ENCODE results near the gene HSD11B2.
A peak's percentile ranks its signal among the peaks of the same experiment; 100 is the strongest.

Gene HSD11B2

DNA sequence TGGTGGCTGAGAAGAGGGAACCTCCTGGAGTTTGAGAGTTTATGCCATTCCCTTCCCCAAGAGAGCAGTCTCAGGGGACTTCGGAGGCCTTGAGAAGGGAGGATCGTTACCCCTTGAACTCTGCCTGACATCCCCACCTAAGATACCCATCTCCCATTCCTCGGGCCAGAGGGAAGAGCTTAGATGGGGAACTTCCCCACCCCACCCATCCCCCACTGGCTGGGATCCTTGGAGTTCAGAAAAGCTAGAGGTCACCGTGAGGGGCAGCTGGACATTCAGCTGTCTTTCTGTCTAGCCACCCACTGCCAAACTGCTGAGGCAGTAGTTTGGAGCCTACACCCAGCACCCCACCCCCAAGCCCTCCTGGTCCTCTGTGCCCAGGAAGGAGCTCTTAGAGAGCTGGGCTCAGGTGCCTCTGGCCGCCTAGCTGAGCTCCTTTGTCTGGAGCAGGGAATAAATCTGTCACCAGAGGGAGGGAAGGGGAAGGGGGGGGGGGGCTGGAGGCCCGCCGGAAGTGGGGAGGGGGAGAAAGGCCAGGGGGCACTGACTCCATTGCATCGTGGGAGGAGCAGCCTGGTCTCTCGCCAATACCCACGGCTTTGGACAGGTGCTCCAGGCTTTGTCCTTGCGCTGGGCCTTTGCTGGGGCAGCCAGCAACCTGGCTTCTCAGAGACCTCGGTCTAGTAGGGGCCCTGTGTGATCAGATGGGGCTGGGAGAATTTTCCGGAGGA lies 1.0 kb downstream of the HSD11B2 start:
- Histone ChIP-seq H3K9me3 (ENCODE audit: control insufficient read depth, insufficient read depth, low read depth, low read length) (no peaks in the 10 kb centered on the region), H3K27ac (ENCODE audit: extremely low read depth, low read depth, low read length) (no peak overlapping the region), H3K36me3 (ENCODE audit: control insufficient read depth in 2 of 2, insufficient read depth in 1 of 2, low read length in 2 of 2) (peaks cover 0 to 10% of the 10 kb centered on the region in 2 experiments; a peak in 1 of 3 replicates), H3K4me1 (ENCODE audit: control insufficient read depth, insufficient read depth, low read length) (no peaks in the 10 kb centered on the region; the same call in 1 of the 2 replicates), H3K4me3 (ENCODE audit: low read depth, low read length) (no peak overlapping the region)
- ChIA-PET CTCF (interaction anchor here (0.6 to 0.7 kb wide), 3 partner anchors 36 to 564 kb away, joined by 3 read pairs; no protein-coding TSS in a partner anchor), POLR2A (interaction anchor here (0.6 to 1.2 kb wide), 5 partner anchors 10 to 34 kb away, joined by 3 to 6 read pairs (median 5); no protein-coding TSS in a partner anchor)
- no peak for TF ChIP-seq ZNF174 (tag by site-specific recombination; IDR thresholded peaks at IDR 0.05)
- TF ChIP-seq, protein P1, sequence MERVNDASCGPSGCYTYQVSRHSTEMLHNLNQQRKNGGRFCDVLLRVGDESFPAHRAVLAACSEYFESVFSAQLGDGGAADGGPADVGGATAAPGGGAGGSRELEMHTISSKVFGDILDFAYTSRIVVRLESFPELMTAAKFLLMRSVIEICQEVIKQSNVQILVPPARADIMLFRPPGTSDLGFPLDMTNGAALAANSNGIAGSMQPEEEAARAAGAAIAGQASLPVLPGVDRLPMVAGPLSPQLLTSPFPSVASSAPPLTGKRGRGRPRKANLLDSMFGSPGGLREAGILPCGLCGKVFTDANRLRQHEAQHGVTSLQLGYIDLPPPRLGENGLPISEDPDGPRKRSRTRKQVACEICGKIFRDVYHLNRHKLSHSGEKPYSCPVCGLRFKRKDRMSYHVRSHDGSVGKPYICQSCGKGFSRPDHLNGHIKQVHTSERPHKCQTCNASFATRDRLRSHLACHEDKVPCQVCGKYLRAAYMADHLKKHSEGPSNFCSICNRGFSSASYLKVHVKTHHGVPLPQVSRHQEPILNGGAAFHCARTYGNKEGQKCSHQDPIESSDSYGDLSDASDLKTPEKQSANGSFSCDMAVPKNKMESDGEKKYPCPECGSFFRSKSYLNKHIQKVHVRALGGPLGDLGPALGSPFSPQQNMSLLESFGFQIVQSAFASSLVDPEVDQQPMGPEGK (tag by site-specific recombination; IDR thresholded peaks at IDR 0.05): 0 out of 2 replicates have a peak, but pooled peaks have one; percentile 6
- TF ChIP-seq, protein P2, sequence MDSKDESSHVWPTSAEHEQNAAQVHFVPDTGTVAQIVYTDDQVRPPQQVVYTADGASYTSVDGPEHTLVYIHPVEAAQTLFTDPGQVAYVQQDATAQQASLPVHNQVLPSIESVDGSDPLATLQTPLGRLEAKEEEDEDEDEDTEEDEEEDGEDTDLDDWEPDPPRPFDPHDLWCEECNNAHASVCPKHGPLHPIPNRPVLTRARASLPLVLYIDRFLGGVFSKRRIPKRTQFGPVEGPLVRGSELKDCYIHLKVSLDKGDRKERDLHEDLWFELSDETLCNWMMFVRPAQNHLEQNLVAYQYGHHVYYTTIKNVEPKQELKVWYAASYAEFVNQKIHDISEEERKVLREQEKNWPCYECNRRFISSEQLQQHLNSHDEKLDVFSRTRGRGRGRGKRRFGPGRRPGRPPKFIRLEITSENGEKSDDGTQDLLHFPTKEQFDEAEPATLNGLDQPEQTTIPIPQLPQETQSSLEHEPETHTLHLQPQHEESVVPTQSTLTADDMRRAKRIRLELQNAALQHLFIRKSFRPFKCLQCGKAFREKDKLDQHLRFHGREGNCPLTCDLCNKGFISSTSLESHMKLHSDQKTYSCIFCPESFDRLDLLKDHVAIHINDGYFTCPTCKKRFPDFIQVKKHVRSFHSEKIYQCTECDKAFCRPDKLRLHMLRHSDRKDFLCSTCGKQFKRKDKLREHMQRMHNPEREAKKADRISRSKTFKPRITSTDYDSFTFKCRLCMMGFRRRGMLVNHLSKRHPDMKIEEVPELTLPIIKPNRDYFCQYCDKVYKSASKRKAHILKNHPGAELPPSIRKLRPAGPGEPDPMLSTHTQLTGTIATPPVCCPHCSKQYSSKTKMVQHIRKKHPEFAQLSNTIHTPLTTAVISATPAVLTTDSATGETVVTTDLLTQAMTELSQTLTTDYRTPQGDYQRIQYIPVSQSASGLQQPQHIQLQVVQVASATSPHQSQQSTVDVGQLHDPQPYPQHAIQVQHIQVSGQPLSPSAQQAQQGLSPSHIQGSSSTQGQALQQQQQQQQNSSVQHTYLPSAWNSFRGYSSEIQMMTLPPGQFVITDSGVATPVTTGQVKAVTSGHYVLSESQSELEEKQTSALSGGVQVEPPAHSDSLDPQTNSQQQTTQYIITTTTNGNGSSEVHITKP (tag by site-specific recombination; IDR thresholded peaks at IDR 0.05): peak; percentile 32; the same call in 1 of the 2 replicates
- no peak for TF ChIP-seq FEZF1 (tag by site-specific recombination; IDR thresholded peaks at IDR 0.05)
- no peak for TF ChIP-seq ZNF248 (tag by site-specific recombination; IDR thresholded peaks at IDR 0.05)
- TF ChIP-seq MYNN (tag by site-specific recombination; IDR thresholded peaks at IDR 0.05; ENCODE audit: borderline replicate concordance): no peak
- no peak for TF ChIP-seq BCL11A (tag by site-specific recombination; IDR thresholded peaks at IDR 0.05; ENCODE audit: low read depth)
- TF ChIP-seq, protein P3, sequence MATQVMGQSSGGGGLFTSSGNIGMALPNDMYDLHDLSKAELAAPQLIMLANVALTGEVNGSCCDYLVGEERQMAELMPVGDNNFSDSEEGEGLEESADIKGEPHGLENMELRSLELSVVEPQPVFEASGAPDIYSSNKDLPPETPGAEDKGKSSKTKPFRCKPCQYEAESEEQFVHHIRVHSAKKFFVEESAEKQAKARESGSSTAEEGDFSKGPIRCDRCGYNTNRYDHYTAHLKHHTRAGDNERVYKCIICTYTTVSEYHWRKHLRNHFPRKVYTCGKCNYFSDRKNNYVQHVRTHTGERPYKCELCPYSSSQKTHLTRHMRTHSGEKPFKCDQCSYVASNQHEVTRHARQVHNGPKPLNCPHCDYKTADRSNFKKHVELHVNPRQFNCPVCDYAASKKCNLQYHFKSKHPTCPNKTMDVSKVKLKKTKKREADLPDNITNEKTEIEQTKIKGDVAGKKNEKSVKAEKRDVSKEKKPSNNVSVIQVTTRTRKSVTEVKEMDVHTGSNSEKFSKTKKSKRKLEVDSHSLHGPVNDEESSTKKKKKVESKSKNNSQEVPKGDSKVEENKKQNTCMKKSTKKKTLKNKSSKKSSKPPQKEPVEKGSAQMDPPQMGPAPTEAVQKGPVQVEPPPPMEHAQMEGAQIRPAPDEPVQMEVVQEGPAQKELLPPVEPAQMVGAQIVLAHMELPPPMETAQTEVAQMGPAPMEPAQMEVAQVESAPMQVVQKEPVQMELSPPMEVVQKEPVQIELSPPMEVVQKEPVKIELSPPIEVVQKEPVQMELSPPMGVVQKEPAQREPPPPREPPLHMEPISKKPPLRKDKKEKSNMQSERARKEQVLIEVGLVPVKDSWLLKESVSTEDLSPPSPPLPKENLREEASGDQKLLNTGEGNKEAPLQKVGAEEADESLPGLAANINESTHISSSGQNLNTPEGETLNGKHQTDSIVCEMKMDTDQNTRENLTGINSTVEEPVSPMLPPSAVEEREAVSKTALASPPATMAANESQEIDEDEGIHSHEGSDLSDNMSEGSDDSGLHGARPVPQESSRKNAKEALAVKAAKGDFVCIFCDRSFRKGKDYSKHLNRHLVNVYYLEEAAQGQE (tag by site-specific recombination; IDR thresholded peaks at IDR 0.05): no peak
- no peak for TF ChIP-seq MEIS1 (CRISPR knock-in tag; IDR thresholded peaks at IDR 0.05; ENCODE audit: borderline replicate concordance)
- TF ChIP-seq ZNF211 (tag by site-specific recombination; IDR thresholded peaks at IDR 0.05; ENCODE audit: low read depth): no peak
- TF ChIP-seq, protein P4, sequence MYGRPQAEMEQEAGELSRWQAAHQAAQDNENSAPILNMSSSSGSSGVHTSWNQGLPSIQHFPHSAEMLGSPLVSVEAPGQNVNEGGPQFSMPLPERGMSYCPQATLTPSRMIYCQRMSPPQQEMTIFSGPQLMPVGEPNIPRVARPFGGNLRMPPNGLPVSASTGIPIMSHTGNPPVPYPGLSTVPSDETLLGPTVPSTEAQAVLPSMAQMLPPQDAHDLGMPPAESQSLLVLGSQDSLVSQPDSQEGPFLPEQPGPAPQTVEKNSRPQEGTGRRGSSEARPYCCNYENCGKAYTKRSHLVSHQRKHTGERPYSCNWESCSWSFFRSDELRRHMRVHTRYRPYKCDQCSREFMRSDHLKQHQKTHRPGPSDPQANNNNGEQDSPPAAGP (tag by site-specific recombination; IDR thresholded peaks at IDR 0.05): no peak

DNA sequence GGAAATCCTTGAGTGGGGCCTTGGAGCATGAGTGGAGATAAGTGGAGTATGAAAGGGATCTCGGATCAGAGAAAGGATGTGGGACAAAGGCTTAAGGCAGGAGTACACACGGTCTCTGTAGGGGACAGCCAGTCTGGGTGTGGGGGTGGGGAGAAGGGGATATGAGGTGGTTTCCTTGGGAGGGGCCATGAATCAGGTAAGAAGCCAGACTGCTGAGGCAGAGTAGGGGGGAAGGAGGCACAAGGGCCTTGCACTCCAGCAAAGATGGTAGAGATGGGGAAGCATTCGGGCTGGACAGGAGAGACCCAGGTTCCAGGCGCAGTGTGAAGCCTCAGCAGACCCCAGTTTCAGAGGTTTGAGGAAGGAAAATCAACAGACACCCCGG lies 1.6 kb downstream of the HSD11B2 start:
- no peak for TF ChIP-seq ZNF473 (tag by site-specific recombination; IDR thresholded peaks at IDR 0.05)
- no peak for TF ChIP-seq ZNF621 (tag by site-specific recombination; IDR thresholded peaks at IDR 0.05)
- TF ChIP-seq, protein P5, sequence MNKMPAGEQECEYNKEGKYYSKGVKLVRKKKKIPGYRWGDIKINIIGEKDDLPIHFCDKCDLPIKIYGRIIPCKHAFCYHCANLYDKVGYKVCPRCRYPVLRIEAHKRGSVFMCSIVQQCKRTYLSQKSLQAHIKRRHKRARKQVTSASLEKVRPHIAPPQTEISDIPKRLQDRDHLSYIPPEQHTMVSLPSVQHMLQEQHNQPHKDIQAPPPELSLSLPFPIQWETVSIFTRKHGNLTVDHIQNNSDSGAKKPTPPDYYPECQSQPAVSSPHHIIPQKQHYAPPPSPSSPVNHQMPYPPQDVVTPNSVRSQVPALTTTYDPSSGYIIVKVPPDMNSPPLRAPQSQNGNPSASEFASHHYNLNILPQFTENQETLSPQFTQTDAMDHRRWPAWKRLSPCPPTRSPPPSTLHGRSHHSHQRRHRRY (tag by site-specific recombination; IDR thresholded peaks at IDR 0.05): no peak
- TF ChIP-seq ZBTB21 (tag by site-specific recombination; IDR thresholded peaks at IDR 0.05): no peak
- no peak for TF ChIP-seq ZNF555 (tag by site-specific recombination; conservative IDR thresholded peaks at IDR 0.05)
- TF ChIP-seq GFI1B (tag by site-specific recombination; IDR thresholded peaks at IDR 0.05): no peak
- no peak for TF ChIP-seq ZNF37A (tag by site-specific recombination; IDR thresholded peaks at IDR 0.05)
- Histone ChIP-seq H3K4me3 (ENCODE audit: low read depth, low read length) (no peak overlapping the region), H3K36me3 (ENCODE audit: control insufficient read depth in 2 of 2, insufficient read depth in 1 of 2, low read length in 2 of 2) (peaks cover 0 to 15% of the 10 kb centered on the region in 2 experiments; a peak in 1 of 3 replicates), H3K9me3 (ENCODE audit: control insufficient read depth, insufficient read depth, low read depth, low read length) (no peaks in the 10 kb centered on the region), H3K4me1 (ENCODE audit: control insufficient read depth, insufficient read depth, low read length) (no peaks in the 10 kb centered on the region; the same call in 1 of the 2 replicates), H3K27ac (ENCODE audit: extremely low read depth, low read depth, low read length) (no peak overlapping the region)
- ChIA-PET CTCF (interaction anchor here (0.6 to 1.4 kb wide), 4 partner anchors 32 to 564 kb away, joined by 3 to 4 read pairs (median 3); no protein-coding TSS in a partner anchor), POLR2A (interaction anchor here (0.6 kb wide), 1 partner anchor 24 kb away, joined by 5 read pairs; no protein-coding TSS in a partner anchor)

Measured in HEK293 (cell line).